ENCODE measurements around the gene DONSON.

The DONSON gene

DNA sequence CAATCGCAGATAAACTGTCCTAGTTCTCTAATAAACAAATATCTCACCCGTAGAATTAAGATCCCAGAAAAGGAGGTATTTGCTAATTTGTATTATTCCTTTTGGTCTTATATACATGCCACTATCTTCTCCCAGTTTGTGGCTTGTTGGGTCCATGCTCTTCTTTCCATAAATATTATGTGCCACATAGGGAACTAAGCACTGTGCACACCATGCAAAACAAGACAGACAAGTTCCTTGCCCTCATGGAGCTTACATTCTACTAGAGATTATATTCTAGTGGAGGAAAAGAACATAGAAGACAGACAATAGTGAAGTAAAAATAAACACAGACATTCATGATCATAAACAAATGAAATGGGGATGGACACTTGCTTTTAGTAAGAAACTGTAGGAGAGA, 51.3 kb downstream of the DONSON start:
- TF ChIP-seq ZFX (IDR thresholded peaks at IDR 0.05), result no peak
- TF ChIP-seq, protein P1, sequence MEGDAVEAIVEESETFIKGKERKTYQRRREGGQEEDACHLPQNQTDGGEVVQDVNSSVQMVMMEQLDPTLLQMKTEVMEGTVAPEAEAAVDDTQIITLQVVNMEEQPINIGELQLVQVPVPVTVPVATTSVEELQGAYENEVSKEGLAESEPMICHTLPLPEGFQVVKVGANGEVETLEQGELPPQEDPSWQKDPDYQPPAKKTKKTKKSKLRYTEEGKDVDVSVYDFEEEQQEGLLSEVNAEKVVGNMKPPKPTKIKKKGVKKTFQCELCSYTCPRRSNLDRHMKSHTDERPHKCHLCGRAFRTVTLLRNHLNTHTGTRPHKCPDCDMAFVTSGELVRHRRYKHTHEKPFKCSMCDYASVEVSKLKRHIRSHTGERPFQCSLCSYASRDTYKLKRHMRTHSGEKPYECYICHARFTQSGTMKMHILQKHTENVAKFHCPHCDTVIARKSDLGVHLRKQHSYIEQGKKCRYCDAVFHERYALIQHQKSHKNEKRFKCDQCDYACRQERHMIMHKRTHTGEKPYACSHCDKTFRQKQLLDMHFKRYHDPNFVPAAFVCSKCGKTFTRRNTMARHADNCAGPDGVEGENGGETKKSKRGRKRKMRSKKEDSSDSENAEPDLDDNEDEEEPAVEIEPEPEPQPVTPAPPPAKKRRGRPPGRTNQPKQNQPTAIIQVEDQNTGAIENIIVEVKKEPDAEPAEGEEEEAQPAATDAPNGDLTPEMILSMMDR (conservative IDR thresholded peaks at IDR 0.05), result no peak
- no peak overlapping the region for H3K27ac ChIP-seq

DNA sequence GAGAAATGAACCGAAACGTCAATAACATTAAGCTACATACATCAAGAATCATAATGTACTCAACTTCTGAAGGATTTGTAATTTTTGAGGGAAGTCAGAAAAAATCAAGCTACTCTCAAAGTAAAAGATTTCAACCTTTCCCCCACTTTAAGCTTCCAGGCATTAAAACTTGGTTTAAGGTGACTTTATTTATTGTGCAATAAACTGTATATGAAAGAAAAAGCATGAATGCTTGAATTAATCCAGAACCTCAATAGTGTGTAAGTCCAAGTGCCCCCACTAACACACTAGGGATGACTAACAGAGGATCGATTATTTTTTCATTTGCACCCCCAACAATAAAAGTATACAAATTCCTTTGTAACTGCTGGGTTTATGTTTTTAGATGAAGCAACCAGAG, 57.5 kb downstream of the DONSON start:
- TF ChIP-seq, protein P1 (conservative IDR thresholded peaks at IDR 0.05), result no peak
- TF ChIP-seq ZFX (IDR thresholded peaks at IDR 0.05), result no peak
- H3K27ac ChIP-seq, result no peak overlapping the region

Data from C4-2B (cell line).